Lower leg skin (tissue), 4 donors: ENCODE results near the gene GSK3A. TPM values are rescaled to one million over a fixed set of nuclear protein-coding genes. Genes with fewer than 3 reads are reported as not detected.
A peak's percentile ranks its signal among the peaks of the same experiment; 100 is the strongest.

Source experiments
- DNase-seq, 2 donors: peaks; one replicate each; pipeline ENCODE4 v3.0.0-alpha.2; 2019; ENCODE audit warnings: low spot score in 2 of 2
- H3K4me3 ChIP-seq: fragments of 200-600 bp; sonication (generic); 2 replicates; pipeline ENCODE4 v1.5.1; 2017; ENCODE audit warnings: mild to moderate bottlenecking, low read depth; ENCODE audit not compliant: poor library complexity, severe bottlenecking
- POLR2A ChIP-seq, 2 donors: fragments of 450-650 bp; IDR thresholded peaks; one replicate each; pipeline ENCODE4 v1.6.1; 2016 to 2017; ENCODE audit warnings: antibody characterized with exemption in 2 of 2, mild to moderate bottlenecking in 1 of 2, moderate library complexity in 1 of 2
- WGBS, 2 donors: methylation state at CpG; one replicate each; pipeline ENCODE4 v1.1.5; 2018; 5-methylcytosine and 5-hydroxymethylcytosine counted together
- intact Hi-C: fragments of 100-400 bp; cut with DNase I; formaldehyde crosslinking; loops from one replicate; pipeline ENCODE4 v1.15.0; 2023; ENCODE audit warnings: low total_unique reads
- total RNA-seq, 4 donors: library from RNA; depleted of rRNA; stranded (reverse); fragments of >200 nt; gene quantifications; one replicate each; pipeline ENCODE4 v1.1.0, GENCODE V29; 2016
- TF ChIP-seq, protein P1 (sequence below), 3 donors: fragments of 450-650 bp; IDR thresholded peaks; one replicate each; pipeline ENCODE4 v1.5.1; 2016; ENCODE audit warnings: antibody characterized with exemption in 3 of 3, mild to moderate bottlenecking in 3 of 3, moderate library complexity in 2 of 3

GSK3A gene
- total RNA-seq, 4 donors from 2014 or later = 31.4 to 42.0 (median 34.1) TPM

DNA sequence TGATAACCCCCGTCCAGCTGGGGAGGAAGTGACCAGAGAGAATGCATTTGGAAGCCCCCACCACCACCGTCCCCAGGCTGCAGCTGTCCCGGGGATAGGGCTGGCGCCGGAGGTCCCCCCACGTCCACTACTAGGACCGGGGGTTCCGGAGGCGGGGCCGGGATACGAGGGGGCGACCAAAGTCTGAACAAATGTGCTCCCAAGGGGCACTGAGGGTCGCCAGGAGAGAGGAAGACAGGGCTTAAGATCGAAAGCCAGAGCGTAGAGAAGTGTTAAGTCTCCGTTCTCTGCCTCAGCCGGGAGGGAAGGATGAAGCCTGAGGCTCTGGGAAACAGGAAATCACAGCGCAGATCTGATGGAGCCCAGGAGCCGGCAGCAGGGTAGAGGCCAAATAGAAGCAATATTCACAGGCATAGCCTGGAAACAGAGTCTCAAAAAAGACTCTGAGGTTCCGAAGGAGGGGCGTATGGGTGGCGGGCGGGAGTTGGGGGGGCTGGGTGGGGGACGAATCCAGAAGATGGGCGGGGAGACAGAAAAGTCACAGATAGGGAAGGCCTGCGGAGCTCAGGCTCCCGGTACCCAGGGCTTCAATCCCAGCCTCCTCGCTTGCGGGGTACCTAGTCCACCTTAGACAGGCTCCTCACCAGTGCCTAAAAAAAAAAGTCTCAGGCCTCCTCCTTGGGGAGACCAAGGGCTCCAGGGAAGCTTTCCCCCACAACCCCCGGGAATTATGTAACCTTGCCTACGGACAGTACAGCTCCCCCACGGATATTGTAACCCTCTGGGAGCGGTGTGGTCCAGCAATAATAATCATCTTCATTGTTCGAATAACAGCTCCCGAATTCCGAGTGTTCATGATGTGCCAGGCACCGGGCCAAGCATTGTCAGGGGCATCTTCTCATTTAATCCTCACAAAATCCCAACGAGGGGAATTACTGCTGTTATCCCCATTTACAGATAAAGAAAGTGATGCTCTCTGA, 13.7 kb upstream of the GSK3A start:
- H3K4me3 ChIP-seq = peak overlapping the region; percentile 44
- intact Hi-C loops = no loop called here
- WGBS, 2 donors = 6 to 9% methylated on average over 38 of the region's 38 CpGs
- no peak for TF ChIP-seq POLR2A (IDR thresholded peaks at IDR 0.05)
- TF ChIP-seq, protein P1, sequence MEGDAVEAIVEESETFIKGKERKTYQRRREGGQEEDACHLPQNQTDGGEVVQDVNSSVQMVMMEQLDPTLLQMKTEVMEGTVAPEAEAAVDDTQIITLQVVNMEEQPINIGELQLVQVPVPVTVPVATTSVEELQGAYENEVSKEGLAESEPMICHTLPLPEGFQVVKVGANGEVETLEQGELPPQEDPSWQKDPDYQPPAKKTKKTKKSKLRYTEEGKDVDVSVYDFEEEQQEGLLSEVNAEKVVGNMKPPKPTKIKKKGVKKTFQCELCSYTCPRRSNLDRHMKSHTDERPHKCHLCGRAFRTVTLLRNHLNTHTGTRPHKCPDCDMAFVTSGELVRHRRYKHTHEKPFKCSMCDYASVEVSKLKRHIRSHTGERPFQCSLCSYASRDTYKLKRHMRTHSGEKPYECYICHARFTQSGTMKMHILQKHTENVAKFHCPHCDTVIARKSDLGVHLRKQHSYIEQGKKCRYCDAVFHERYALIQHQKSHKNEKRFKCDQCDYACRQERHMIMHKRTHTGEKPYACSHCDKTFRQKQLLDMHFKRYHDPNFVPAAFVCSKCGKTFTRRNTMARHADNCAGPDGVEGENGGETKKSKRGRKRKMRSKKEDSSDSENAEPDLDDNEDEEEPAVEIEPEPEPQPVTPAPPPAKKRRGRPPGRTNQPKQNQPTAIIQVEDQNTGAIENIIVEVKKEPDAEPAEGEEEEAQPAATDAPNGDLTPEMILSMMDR (IDR thresholded peaks at IDR 0.05) = no peak
- DNase-seq = peak; percentile 19 to 93

DNA sequence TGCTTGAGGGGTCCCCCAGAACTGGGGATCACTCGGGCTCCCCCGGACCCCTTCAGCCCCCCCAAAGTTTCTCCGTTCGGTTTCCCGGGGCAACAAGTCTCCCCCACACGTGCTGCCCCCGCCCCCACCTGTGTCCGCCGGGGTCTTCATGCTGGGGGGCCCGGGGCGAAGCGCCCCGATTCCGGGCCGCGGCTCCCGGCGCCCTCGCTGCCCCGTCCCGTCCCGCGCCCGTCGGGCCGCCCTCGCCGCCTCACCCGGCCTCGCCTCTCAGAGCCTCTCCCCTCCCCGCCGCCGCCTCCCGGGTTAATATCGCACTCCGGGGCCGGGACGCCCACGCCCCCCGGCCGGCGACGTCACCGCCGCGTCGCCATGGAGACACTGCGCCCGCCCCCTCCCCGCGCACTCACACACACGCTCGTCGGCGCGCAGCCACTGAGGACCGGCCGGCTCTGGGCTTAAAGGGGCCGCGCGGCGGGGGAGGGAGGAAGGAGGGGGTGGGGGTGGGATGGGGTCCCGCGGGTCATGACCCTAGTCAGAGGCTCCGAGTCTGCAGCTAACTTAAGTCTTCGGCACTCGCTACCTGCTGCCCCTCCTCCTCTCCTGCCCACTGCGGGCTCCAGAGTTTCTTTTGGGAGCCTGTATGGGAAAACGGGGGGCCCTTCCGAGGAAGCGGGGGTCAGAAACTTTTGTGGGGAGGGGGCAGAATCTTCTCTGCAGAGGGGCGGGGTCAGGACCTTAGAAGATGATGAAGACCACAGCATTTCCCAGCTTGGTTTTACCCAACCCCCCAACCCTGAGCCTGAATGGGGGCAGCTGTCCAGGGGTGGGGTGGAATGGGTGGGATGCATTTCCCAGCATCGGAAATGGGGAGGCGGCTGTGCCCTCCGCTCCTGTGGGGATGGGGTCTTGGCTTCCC, 12.7 kb upstream of the GSK3A start, which contains the start of gene ERF:
ERF (minus strand) TSS at position 279 of the 916 bp plus-strand sequence; CDS start at position 150, 129 bp downstream.
- DNase-seq = peak; percentile 94 to 99
- intact Hi-C loops = no loop called here
- TF ChIP-seq, protein P1 (IDR thresholded peaks at IDR 0.05) = no peak
- TF ChIP-seq POLR2A (IDR thresholded peaks at IDR 0.05) = peak in 1 of 2 donors; percentile 88
- WGBS, 2 donors = 0 to 1% methylated on average over 16 to 63 of the region's 75 CpGs
- peak within 1 kb of the TSS; percentile 96 for H3K4me3 ChIP-seq

DNA sequence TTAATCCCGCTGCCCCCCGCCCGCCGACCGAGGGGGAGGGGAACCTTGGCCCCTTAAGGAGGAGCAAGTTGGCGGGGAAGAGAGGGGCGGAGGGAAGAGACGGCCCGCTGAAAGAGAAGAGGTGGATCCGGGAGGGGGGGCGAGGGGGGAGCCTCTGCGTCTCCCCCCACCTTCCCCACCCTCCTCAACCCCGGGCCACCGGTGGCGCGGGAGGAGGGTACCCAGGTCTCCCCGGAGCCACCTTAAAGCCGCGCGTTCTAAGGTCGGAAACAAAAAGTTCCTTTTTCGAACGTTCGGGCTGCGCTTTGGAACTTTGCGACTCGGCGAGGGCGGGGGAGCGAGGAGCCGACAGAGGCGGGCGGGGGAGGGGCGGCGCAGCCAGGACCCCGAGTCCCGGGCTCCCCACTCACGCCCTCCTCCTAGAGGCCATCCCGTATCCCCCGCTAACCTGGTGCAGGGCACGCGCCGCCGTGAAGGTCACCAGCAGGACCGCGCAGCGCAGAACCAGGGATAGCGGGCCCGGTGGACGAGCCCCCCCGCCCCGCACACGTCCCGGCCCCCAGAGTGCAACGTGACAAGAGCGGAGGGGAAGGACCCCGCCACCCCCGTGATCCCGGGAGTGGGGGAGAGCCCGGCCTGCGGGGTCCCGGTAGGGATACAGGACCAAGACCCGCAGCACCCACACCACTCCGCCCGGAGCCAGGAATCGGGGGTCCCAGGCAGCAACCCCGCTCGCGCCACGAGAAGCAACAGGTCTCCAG, 11.9 kb upstream of the GSK3A start:
- 1 to 3% methylated on average over 15 to 56 of the region's 70 CpGs for WGBS, 2 donors
- intact Hi-C loops = no loop called here
- peak overlapping the region; percentile 96 for H3K4me3 ChIP-seq
- peak; percentile 76 to 95 for DNase-seq
- TF ChIP-seq, protein P1 (IDR thresholded peaks at IDR 0.05) = no peak
- TF ChIP-seq POLR2A (IDR thresholded peaks at IDR 0.05) = no peak

DNA sequence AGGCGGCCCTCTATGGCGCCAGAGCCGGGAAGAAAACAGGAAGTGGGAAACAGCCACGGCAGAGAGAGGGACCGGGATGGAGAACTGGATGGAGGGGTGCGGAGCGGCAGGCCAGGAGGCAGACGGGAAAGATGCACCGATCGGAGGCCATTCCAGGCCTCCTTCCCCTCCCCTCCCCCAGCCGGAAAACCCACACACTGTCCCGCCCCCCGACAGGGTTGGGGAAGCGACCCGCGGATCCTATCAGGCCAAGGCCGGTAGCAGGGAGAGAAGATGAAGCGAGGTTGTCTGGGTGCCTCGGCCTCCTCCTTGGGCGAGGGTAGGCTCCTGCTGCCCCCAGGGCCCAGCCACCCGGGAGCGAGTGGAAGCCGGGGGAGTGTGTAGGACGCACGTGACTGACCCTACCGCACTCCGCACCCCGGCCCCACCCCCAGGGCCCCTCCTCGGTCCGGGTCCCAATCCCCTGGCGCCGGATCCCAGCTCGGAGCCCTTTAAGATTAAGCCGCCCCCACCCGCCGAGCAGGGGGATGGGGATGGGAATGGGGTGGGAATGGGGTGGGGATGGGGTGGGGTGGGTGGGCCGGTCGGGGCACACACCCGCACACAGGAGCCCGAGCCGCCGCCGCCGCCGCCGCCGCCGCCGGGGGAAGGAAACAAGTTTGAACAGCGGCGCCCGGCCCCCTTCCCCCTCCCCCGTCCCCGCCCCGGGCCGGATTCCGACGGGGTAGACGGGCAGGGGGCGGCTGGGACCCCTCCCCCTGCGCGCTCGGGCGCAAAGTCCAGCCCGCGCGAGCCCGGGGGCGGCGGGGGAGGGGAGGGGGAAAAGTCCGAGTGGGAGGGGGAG, 11.1 kb upstream of the GSK3A start:
- H3K4me3 ChIP-seq = peak overlapping the region; percentile 96
- TF ChIP-seq, protein P1 (IDR thresholded peaks at IDR 0.05) = no peak
- TF ChIP-seq POLR2A (IDR thresholded peaks at IDR 0.05) = no peak
- 1 to 2% methylated on average over 24 to 28 of the region's 71 CpGs for whole genome bisulfite sequencing, 2 donors
- intact Hi-C loops = no loop called here
- DNase-seq = peak; percentile 69 to 95
